Endometrial microvascular endothelial cells (primary cell): Measurements from ENCODE around the gene ITSN1. TPM values are rescaled to one million over a fixed set of nuclear protein-coding genes. Genes with fewer than 3 reads are reported as not detected.
"Not testable (repeated sequence)": the region's sequence is repeated elsewhere in the genome, so short reads cannot be mapped to it uniquely, and the experiment has no call there.

Source experiments
- in situ Hi-C: cut with HindIII; loops from 2 replicates; pipeline ENCODE4 v1.10.0; 2017; ENCODE audit warnings: low sequenced_read_pairs, low pct_unique_long_range_greater_than_20kb; ENCODE audit errors: inconsistent ontology term
- total RNA-seq: library from RNA; depleted of rRNA; stranded (reverse); fragments of >200 nt; gene quantifications from one replicate; pipeline ENCODE4 v1.2.3, GENCODE V29; 2015; ENCODE audit errors: inconsistent ontology term

ITSN1 gene
- total RNA-seq, 1 donor from 2014 or later = 54.2 TPM

GRCh38 chr21:33699277-33699676 is 57.0 kb downstream of the ITSN1 start:
- in situ Hi-C loops = no loop called here

- in situ Hi-C loops = no loop called here
Observed at GRCh38 chr21:33700491-33700890, 58.2 kb downstream of the ITSN1 start.

- in situ Hi-C loops = no loop called here
Observed at GRCh38 chr21:33703750-33704606, 61.7 kb downstream of the ITSN1 start.

- in situ Hi-C loops = no loop called here
Observed at GRCh38 chr21:33707846-33708245, 65.5 kb downstream of the ITSN1 start.

- in situ Hi-C loops = no loop called here
Observed at GRCh38 chr21:33708874-33709273, 66.6 kb downstream of the ITSN1 start.

- in situ Hi-C loops = no loop called here
Observed at GRCh38 chr21:33712022-33712803, 69.9 kb downstream of the ITSN1 start.

- in situ Hi-C loops = no loop called here
Observed at GRCh38 chr21:33721081-33721480, 78.8 kb downstream of the ITSN1 start.

- in situ Hi-C loops = not testable (repeated sequence)
Observed at GRCh38 chr21:33729139-33729538, 86.8 kb downstream of the ITSN1 start.

- in situ Hi-C loops = no loop called here
Observed at GRCh38 chr21:33729641-33730040, 87.3 kb downstream of the ITSN1 start.

- in situ Hi-C loops = no loop called here
Observed at GRCh38 chr21:33731447-33731846, 89.1 kb downstream of the ITSN1 start.

- in situ Hi-C loops = no loop called here
Observed at GRCh38 chr21:33732038-33732437, 89.7 kb downstream of the ITSN1 start.

GRCh38 chr21:33733601-33734000 is 91.3 kb downstream of the ITSN1 start:
- in situ Hi-C loops = no loop called here

GRCh38 chr21:33734291-33734690 is 92.0 kb downstream of the ITSN1 start:
- in situ Hi-C loops = no loop called here

GRCh38 chr21:33734818-33735217 is 92.5 kb downstream of the ITSN1 start:
- in situ Hi-C loops = no loop called here

GRCh38 chr21:33736569-33736968 is 94.3 kb downstream of the ITSN1 start:
- in situ Hi-C loops = no loop called here

- in situ Hi-C loops = no loop called here
Observed at GRCh38 chr21:33739701-33740100, 97.4 kb downstream of the ITSN1 start.

GRCh38 chr21:33747420-33747819 is 105.1 kb downstream of the ITSN1 start:
- in situ Hi-C loops = no loop called here

GRCh38 chr21:33748903-33749302 is 106.6 kb downstream of the ITSN1 start:
- in situ Hi-C loops = no loop called here

- in situ Hi-C loops = no loop called here
Observed at GRCh38 chr21:33750017-33750416, 107.7 kb downstream of the ITSN1 start.

GRCh38 chr21:33751120-33751519 is 108.8 kb downstream of the ITSN1 start:
- in situ Hi-C loops = no loop called here
